K562 (cell line): ENCODE measurements around the gene PRKAA1. TPM values are rescaled to one million over a fixed set of nuclear protein-coding genes. Genes with fewer than 3 reads are reported as not detected.

Experiments used
- CEBPZ ChIP-seq: fragments of 150-350 bp; IDR thresholded peaks from 2 replicates; pipeline ENCODE4 v1.6.1; 2014; ENCODE audit warnings: low read depth, mild to moderate bottlenecking, low read length, borderline replicate concordance
- CHAMP1 ChIP-seq: fragments of 450-650 bp; IDR thresholded peaks from 2 replicates; pipeline ENCODE4 v1.6.1; 2016; ENCODE audit warnings: mild to moderate bottlenecking
- GTF3C2 ChIP-seq: IDR thresholded peaks from 3 replicates; pipeline ENCODE4 v1.6.1; 2011; ENCODE audit warnings: borderline replicate concordance, mild to moderate bottlenecking, moderate library complexity; ENCODE audit not compliant: insufficient read length; ENCODE audit errors: extremely low read depth
- HDAC2 ChIP-seq: fragments of 450-650 bp; IDR thresholded peaks from 2 replicates; pipeline ENCODE4 v1.6.1; 2016; ENCODE audit warnings: mild to moderate bottlenecking
- KDM4B ChIP-seq, 2 experiments: fragments of 450-650 bp in 1 of 2; sonication (generic) in 1 of 2; IDR thresholded peaks; 2 replicates each; pipeline ENCODE4 v1.6.1; 2016 to 2017; ENCODE audit warnings: borderline replicate concordance in 2 of 2, antibody characterized with exemption in 1 of 2, low read depth in 1 of 2, mild to moderate bottlenecking in 1 of 2
- MEF2A ChIP-seq: IDR thresholded peaks from 2 replicates; pipeline ENCODE4 v1.6.1; 2011; ENCODE audit warnings: low read depth, mild to moderate bottlenecking, low read length, moderate library complexity; ENCODE audit not compliant: control insufficient read depth
- MNT ChIP-seq, 2 experiments: fragments of 450-650 bp; conservative IDR thresholded peaks; 2 replicates each; pipeline ENCODE4 v1.6.1; 2017; ENCODE audit warnings: mild to moderate bottlenecking in 2 of 2, moderate library complexity in 2 of 2
- MXD1 ChIP-seq: fragments of 250-450 bp; sonication (Bioruptor Pico); IDR thresholded peaks from 2 replicates; pipeline ENCODE4 v1.8.0; 2021; ENCODE audit warnings: borderline replicate concordance, mild to moderate bottlenecking, moderate library complexity; ENCODE audit not compliant: poor library complexity, severe bottlenecking
- NELFE ChIP-seq: IDR thresholded peaks from 2 replicates; pipeline ENCODE4 v1.6.1; 2011; ENCODE audit warnings: mild to moderate bottlenecking; ENCODE audit not compliant: insufficient read depth, insufficient read length
- NR3C1 ChIP-seq: sonication (generic); formaldehyde crosslinking; IDR thresholded peaks from 2 replicates; pipeline ENCODE4 v1.8.1; 2022; ENCODE audit warnings: missing genetic modification reagents
- ZBTB9 ChIP-seq: fragments of 450-650 bp; formaldehyde crosslinking; IDR thresholded peaks from 2 replicates; pipeline ENCODE4 v1.4.0; 2020; ENCODE audit warnings: mild to moderate bottlenecking, moderate library complexity
- polyA plus RNA-seq, 8 experiments: library from polyadenylated mRNA; depleted of rRNA in 4 of 8; stranded (reverse) in 5 of 8; unstranded in 3 of 8; fragments of >200 nt; fragmentation: Nextera tagmentation in 2 of 8; fragmentation: Illumina TruSeq in 1 of 8; extraction: Ambion mirVana in 2 of 8; extraction: Trizol in 1 of 8; gene quantifications; 2 replicates each; pipeline versions ENCODE4 v1.2.1 to v1.2.3, GENCODE V29; 2011 to 2014; ENCODE audit warnings: inconsistent platforms in 1 of 8, missing spikeins in 1 of 8
- total RNA-seq, 7 experiments: library from RNA; depleted of rRNA in 6 of 7; stranded (reverse); fragments of >200 nt in 6 of 7; fragmentation: Illumina TruSeq in 2 of 7; extraction: Trizol in 2 of 7; gene quantifications; 2 replicates each; pipeline versions ENCODE4 v1.2.1 to v1.2.3, GENCODE V29; 2011 to 2021; ENCODE audit warnings: low replicate concordance in 1 of 7

Gene PRKAA1
- total and polyA plus RNA-seq, 9 of the 15 experiments (the other 6 are each of a cell fraction or from before 2014, with no cell fraction given) = 24.5 to 84.0 (median 51.4) TPM

GRCh38 chr5:40755407-40756365, 42.5 kb downstream of the PRKAA1 start, which contains the start of gene TTC33 (continued):
- TF ChIP-seq MNT (conservative IDR thresholded peaks at IDR 0.05) (peak; percentile 94 to 97), CHAMP1 (peak; percentile 79; the same call in 1 of the 2 replicates), NELFE (no peak), KDM4B (IDR thresholded peaks at IDR 0.05; ENCODE audit: borderline replicate concordance in 2 of 2, low read depth in 1 of 2) (peak in 1 of 2 experiments; percentile 88; a peak in 2 of 4 replicates), NR3C1 (CRISPR knock-in tag) (peak; percentile 78; the same call in 1 of the 2 replicates), GTF3C2 (no peak), MEF2A (0 out of 2 replicates have a peak, but pooled peaks have one; percentile 14), HDAC2 (peak; percentile 69), ZBTB9 (CRISPR knock-in tag) (peak; percentile 92; the same call in 1 of the 2 replicates), MXD1 (CRISPR knock-in tag) (no peak), CEBPZ (no peak)
